Brain pericyte (primary cell): ENCODE measurements around the gene BICC1.

ENCODE experiments used
- DNase-seq: peaks from one replicate; pipeline ENCODE4 v3.0.0-alpha.2; 2012; ENCODE audit warnings: low read depth, low spot score

Gene BICC1

GRCh38 chr10:58608351-58608750 lies 95.7 kb downstream of the BICC1 start:
- DNase-seq = no peak

- DNase-seq = no peak
These were observed 96.3 kb downstream of the BICC1 start for GRCh38 chr10:58608826-58609531.

- DNase-seq = no peak
These were observed 97.0 kb downstream of the BICC1 start for GRCh38 chr10:58609532-58610150.

DNA sequence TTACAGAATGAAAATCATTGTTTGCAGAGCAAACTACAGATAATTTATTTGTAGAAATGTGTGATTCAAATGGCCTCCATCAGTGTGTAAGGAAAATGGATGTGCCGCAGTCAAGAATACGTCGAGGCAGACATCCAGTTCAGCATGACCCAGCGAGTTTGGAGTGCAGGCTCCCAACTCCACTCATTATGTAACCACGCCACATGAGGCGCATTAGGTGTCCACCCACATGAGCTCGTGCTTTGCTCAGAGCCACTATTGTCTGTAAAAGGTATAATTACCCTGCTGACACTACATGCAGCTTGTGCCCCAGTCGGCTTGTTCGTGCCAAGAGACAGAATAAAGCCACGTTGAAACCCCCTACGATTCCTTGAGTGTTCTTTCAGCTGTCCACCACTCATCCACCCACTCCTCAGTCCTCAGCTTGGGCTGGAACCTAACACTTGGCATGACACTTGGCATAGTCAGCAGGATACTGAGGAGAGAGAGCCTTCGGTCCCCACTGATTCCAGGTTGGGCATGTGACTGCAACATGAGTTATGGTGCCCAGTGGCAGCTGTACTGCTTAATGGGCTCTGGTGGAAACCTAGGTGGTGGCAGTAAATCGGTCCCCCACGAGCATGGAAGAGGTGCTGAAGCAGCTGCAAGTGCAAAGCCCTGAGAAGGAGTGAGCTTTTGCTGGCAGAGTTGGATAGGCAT lies 102.7 kb downstream of the BICC1 start:
- no peak for DNase-seq

DNA sequence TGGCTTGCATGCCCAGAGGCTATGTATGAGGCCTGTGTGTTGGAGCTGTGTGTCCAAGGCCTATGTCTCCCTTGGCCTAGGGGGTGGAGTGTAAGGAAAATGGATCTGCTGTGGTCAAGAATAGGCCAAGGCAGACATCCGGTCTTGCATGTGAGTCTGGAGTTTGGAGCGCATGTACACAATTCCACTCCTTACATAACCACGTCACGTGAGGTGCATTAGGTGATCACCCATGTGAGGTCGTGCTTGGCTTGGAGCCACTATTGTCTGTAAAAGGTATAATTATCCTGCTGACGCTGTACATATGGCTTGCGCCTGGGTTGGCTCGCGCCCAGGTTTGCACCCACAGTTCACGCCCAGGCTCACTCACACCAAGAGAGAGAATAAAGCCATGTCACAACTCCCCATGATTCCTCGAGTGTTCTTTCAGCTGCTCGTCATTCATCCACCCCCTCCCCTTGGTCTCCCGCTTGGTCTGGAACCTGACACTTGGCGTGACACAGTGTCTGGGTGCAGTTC lies 105.5 kb downstream of the BICC1 start:
- no peak for DNase-seq

DNA sequence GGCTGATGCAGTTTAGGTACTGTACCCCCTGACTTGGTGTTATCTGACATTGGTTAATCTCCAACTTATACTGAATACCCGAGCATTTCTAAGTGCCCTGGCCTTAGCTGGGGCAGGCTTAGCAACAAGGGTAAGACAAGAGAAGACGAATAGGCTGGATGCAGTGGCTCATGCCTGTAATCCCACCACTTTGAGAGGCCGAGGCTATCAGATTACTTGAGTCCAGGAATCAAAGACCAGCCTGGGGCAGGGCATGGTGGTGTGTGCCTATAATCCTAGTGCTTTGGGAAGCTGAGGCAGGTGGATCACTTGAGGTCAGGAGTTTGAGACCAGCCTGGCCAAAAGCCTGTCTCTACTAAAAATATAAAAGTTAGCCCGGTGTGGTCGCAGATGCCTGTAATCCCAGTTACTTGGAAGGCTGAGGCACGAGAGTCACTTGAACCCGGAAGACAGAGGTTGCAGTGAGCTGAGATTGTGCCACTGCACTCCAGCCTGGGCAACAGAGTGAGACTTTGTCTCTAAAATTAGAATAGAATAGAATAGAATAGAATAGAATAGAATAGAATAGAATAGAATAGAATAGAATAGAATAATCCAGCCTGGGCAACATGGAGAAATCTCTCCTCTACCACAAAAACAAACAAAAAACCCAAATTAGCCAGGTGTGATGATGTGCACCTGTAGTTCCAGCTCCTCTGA lies 108.9 kb downstream of the BICC1 start:
- no peak for DNase-seq

DNA sequence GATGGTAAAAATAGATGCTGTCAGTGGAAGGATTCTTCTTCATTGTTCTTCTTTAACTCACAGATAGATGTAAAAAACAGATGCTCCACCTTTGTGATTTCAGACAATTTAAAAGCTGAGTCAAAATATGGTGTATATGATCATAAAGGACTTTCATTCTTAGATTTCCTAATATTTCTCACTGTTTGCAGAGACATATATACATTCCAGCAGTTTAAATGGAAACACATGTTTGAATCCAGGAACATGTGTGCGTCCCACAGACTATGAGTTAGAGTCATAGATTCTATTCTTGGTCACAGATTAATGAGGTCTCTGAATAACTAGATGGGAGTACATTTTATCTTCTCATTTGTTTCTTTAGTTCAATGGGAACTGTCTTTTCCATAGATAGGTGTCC lies 109.6 kb downstream of the BICC1 start:
- no peak for DNase-seq

- no peak for DNase-seq
These were observed 112.4 kb downstream of the BICC1 start for GRCh38 chr10:58625070-58625469.

GRCh38 chr10:58627392-58627791 lies 114.7 kb downstream of the BICC1 start:
- no peak for DNase-seq

GRCh38 chr10:58631715-58632114 lies 119.0 kb downstream of the BICC1 start:
- no peak for DNase-seq

GRCh38 chr10:58632216-58632615 lies 119.5 kb downstream of the BICC1 start:
- no peak for DNase-seq

DNA sequence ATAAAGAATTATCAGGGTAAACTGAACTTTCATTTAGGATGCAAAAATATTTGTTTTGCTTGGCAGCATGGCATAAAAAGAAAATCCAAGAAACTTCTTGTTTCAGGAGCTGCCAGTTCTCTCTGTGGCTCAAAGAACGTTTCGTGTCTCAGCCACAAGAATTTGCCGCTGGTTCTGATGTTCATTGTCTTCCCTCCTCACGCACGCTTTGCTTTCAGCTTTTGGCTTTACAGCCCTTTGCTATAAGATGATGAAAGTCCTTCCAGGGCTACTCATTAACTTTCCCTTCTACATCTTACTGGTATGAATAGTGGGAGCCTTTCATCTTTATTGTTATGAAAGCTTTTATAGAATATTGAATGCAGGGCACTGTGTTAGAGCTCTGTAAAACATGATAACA lies 124.7 kb downstream of the BICC1 start:
- no peak for DNase-seq

GRCh38 chr10:58638388-58638787 lies 125.7 kb downstream of the BICC1 start:
- DNase-seq = no peak

DNA sequence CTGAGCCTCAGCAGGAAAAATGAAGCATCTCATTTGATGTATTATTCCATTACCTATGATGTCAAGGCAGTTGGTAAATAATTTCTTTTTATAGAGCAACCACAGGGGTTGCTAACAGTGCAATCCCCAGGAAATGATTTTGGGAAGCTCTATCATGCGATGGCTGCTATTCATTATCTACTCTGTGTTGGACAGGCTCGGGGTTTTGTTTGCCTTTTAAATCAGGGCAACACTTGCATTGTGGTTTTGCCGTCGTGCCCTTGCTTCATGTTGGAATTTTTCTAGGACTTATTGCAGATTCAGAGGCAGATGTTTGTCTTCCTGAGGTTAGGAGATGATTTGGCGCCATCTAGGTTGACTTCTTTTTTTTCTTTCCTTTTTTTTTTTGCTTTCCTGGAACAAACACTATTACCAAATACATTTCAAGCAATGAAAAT lies 128.4 kb downstream of the BICC1 start:
- DNase-seq = peak; percentile 82

DNA sequence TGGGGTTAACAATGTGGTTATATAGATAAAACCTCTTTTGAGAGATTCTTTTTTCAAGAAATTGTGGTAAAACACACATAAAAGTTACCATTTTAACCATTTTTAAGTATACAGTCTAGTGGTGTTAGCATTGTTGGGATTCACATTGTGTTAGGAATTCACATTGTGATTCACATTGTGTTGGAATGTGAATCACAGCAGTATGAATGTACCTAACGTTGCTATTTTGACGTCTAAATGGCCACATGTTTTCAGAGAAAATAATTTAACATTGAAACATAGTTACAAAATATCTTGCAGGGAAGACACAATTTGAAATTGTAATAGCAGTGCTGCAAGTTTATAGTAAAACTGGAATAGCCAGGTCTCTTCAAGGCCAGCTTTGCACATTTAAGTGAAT lies 129.0 kb downstream of the BICC1 start:
- DNase-seq = no peak

DNA sequence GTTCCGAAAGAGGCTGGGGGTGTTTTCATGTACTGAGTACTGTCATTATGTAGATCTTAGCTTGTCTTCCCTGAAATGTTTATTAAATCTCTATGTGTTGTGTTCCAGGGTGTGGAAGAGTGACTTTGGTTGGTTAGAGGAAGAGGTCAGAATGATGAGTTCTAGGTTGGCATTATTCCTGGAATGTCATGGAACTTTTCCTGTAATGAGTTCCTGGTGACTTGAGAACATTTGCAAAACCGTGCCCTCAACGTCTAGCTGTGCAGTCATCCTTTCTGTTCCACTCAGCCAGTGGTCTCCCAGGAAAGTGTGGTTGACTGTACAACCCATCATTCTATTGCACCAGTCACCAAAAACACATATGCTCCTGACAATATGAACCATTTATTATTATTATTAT lies 129.6 kb downstream of the BICC1 start:
- DNase-seq = no peak

- no peak for DNase-seq
These were observed 130.3 kb downstream of the BICC1 start for GRCh38 chr10:58642916-58643428.

GRCh38 chr10:58644311-58644710 lies 131.6 kb downstream of the BICC1 start:
- no peak for DNase-seq

DNA sequence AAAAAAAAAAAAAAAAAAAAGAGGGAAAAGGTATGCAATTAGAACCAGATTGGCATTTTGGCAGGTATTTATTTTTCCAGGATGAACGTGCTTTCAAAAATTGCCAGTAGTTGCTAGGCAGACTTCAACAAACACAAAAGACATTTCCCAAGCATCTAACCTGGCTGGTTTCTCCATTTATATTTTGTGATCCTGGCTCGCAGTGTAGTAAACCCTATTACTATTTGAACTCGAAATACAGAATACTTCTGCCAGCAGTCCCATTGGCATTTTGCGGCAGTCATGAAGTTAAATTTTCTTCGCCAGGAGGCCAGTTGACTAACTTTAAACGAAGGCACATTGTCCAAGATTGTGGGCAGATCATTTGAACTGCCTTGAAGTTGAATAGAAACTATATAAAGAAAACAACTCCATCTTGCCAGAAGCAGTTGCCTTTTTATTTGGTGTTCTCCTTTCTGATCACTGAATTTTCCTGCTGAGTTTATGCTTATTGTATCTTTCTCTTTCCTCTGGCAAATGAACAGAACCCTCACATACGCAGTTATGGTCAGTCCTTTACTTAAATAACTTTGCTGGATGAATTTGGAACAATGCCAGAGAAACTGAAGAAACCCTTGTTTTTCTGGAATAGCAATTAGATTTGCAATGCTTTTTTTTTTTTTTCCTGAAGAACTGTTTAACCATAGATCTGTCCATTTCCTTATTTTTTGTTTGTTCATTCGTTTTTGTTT lies 132.9 kb downstream of the BICC1 start:
- DNase-seq = no peak

DNA sequence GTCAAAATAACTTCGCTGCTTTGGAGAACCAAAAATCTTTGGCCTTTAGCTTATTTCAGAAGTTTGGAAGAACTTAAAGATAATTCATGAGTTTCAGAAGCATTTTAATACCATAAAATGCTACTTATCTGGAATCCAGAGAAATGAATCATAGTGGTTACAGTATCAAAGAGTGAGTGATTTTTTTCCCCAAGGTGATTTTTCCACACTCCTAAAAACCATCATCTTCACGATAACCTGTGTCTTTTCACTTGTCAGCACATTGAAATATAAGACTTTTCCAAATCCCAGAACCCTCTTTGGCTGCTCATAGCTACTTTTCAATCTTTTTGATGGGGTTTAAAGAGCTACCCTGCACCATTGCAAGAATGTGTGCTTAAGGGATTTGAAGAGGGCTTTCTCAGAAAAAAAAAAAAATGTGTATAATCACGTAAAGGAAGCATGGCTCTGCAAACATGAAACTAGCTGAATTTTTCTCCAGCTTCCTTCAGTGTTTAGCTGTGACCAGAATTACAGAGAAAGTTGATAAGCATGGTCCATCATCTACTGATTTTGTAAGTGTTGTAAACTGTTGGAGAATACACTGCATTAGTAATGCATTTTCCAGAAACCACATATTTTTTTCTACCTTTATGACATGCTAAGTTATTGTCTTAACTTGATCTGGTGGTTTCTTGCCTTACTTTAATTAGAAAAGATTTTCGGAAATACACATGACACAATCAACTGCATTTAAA lies 134.9 kb downstream of the BICC1 start:
- no peak for DNase-seq
